K562 (cell line): ENCODE results near the gene NR0B2. TPM values are rescaled to one million over a fixed set of nuclear protein-coding genes. Genes with fewer than 3 reads are reported as not detected.

ENCODE experiments used
- ASH1L ChIP-seq: fragments of 450-650 bp; IDR thresholded peaks from 2 replicates; pipeline ENCODE4 v1.6.1; 2018; ENCODE audit warnings: borderline replicate concordance, mild to moderate bottlenecking, low read depth; ENCODE audit not compliant: partially characterized antibody
- BDP1 ChIP-seq: IDR thresholded peaks from 3 replicates; pipeline ENCODE4 v1.6.1; 2011; ENCODE audit not compliant: insufficient read length, insufficient read depth
- CHD2 ChIP-seq: IDR thresholded peaks from 2 replicates; pipeline ENCODE4 v1.6.1; 2011; ENCODE audit warnings: low read depth, low read length
- ELF4 ChIP-seq: fragments of 450-650 bp; formaldehyde crosslinking; IDR thresholded peaks from 2 replicates; pipeline ENCODE4 v1.4.0; 2022; ENCODE audit warnings: missing genetic modification characterization
- MCM5 ChIP-seq: fragments of 450-650 bp; IDR thresholded peaks from 2 replicates; pipeline ENCODE4 v1.6.1; 2016; ENCODE audit warnings: low read depth
- NFE2L1 ChIP-seq: fragments of 450-650 bp; IDR thresholded peaks from 2 replicates; pipeline ENCODE4 v1.6.1; 2016; ENCODE audit warnings: missing genetic modification characterization, low read depth, mild to moderate bottlenecking, missing compliant biosample characterization, moderate library complexity, borderline replicate concordance
- RUNX1 ChIP-seq: sonication (generic); IDR thresholded peaks from 2 replicates; pipeline ENCODE4 v1.6.1; 2016; ENCODE audit warnings: antibody characterized with exemption, low read depth
- SIX5 ChIP-seq, 2 experiments: IDR thresholded peaks; 2 replicates each; pipeline ENCODE4 v1.6.1; 2011; ENCODE audit warnings: low read length in 2 of 2, borderline replicate concordance in 1 of 2, low read depth in 1 of 2, mild to moderate bottlenecking in 1 of 2, moderate library complexity in 1 of 2; ENCODE audit not compliant: insufficient read depth in 1 of 2
- SMARCE1 ChIP-seq: fragments of 450-650 bp; IDR thresholded peaks from 2 replicates; pipeline ENCODE4 v1.7.1; 2016; ENCODE audit warnings: mild to moderate bottlenecking
- ZBTB1 ChIP-seq: sonication (generic); formaldehyde crosslinking; IDR thresholded peaks from 2 replicates; pipeline ENCODE4 v1.8.1; 2023; ENCODE audit warnings: missing genetic modification reagents, low read depth, mild to moderate bottlenecking, borderline replicate concordance
- ZFP30 ChIP-seq: fragments of 250-450 bp; sonication (Bioruptor Pico); IDR thresholded peaks from 2 replicates; pipeline ENCODE4 v1.8.0; 2022; ENCODE audit warnings: moderate library complexity, mild to moderate bottlenecking, inconsistent platforms, borderline replicate concordance
- polyA plus RNA-seq, 8 experiments: library from polyadenylated mRNA; depleted of rRNA in 4 of 8; stranded (reverse) in 5 of 8; unstranded in 3 of 8; fragments of >200 nt; fragmentation: Nextera tagmentation in 2 of 8; fragmentation: Illumina TruSeq in 1 of 8; extraction: Ambion mirVana in 2 of 8; extraction: Trizol in 1 of 8; gene quantifications; 2 replicates each; pipeline versions ENCODE4 v1.2.1 to v1.2.3, GENCODE V29; 2011 to 2014; ENCODE audit warnings: inconsistent platforms in 1 of 8, missing spikeins in 1 of 8
- total RNA-seq, 7 experiments: library from RNA; depleted of rRNA in 6 of 7; stranded (reverse); fragments of >200 nt in 6 of 7; fragmentation: Illumina TruSeq in 2 of 7; extraction: Trizol in 2 of 7; gene quantifications; 2 replicates each; pipeline versions ENCODE4 v1.2.1 to v1.2.3, GENCODE V29; 2011 to 2021; ENCODE audit warnings: low replicate concordance in 1 of 7
- TF ChIP-seq, protein P1 (sequence below), 3 experiments: fragments of 200-800 bp in 1 of 3; sonication (Bioruptor generic) in 1 of 3; sonication (generic) in 1 of 3; formaldehyde crosslinking in 1 of 3; IDR thresholded peaks; 2 replicates each; pipeline versions ENCODE4 v1.6.1 to v1.8.0; 2016 to 2022; ENCODE audit warnings: mild to moderate bottlenecking in 2 of 3, missing compliant biosample characterization in 2 of 3, missing genetic modification characterization in 2 of 3, missing genetic modification reagents in 1 of 3
- TF ChIP-seq, protein P2 (sequence below): sonication (generic); formaldehyde crosslinking; IDR thresholded peaks from 2 replicates; pipeline ENCODE4 v1.8.0; 2022; ENCODE audit warnings: mild to moderate bottlenecking, low read depth, missing genetic modification reagents
- TF ChIP-seq, protein P3 (sequence below): fragments of 150-350 bp; conservative IDR thresholded peaks from 2 replicates; pipeline ENCODE4 v1.6.1; 2014; ENCODE audit warnings: low read length
- TF ChIP-seq, protein P4 (sequence below), 2 experiments: IDR thresholded peaks in 1 of 2; conservative IDR thresholded peaks in 1 of 2; 2 replicates each; pipeline ENCODE4 v1.6.1; 2016; ENCODE audit warnings: low read depth in 2 of 2, mild to moderate bottlenecking in 1 of 2, missing compliant biosample characterization in 1 of 2, missing genetic modification characterization in 1 of 2, moderate library complexity in 1 of 2

The NR0B2 gene
- total and polyA plus RNA-seq, 9 of the 15 experiments (the other 6 are each of a cell fraction or from before 2014, with no cell fraction given), result not detected

DNA sequence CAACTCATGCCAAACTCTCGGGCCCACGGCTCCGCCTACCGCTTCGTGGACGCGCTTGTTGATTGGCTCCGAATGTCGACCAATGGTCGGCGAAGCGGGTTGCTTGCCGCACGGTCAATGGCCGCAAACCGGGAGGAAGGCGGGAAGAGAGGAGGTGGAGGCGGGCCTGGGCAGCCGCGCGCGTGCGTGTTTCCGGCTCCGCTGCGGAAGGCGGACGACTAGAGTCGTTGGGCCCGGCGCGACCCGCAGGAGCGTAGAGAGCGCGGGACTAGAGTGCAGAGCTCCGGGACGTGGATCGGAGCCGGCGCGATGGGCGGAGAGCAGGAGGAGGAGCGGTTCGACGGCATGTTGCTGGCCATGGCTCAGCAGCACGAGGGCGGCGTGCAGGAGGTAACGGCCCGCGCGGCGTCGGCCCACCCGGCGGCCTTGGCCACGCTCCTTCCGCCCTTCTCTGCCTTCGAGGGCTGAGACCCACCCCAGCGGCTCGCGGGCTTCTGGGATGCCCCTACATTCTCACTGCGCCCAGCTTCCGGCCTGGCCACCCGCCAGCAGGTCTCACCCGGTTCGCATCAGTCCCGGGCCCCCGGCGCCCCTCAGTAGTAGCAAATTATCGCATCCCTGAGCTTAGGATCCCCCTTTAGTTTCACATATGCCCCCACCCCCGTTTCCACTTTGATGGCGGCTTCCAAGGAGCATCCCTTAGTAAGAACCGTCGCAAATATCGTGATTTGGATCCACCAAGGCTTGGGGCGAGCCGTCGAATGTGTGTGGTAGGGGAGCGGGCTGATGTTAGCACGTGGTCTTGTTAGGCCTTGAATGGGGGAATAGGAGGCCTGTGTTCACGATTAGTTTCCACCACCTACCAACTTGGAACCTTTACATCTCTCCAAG is 8.0 kb upstream of the NR0B2 start, which contains the start of gene NUDC (continued):
- TF ChIP-seq, protein P1, sequence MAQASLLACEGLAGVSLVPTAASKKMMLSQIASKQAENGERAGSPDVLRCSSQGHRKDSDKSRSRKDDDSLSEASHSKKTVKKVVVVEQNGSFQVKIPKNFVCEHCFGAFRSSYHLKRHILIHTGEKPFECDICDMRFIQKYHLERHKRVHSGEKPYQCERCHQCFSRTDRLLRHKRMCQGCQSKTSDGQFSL (CRISPR knock-in tag; IDR thresholded peaks at IDR 0.05), result peak; percentile 73; the same call in 1 of the 2 replicates
- TF ChIP-seq, protein P1 (tag; IDR thresholded peaks at IDR 0.05), result no peak; a peak in 1 of 4 replicates
- TF ChIP-seq, protein P2, sequence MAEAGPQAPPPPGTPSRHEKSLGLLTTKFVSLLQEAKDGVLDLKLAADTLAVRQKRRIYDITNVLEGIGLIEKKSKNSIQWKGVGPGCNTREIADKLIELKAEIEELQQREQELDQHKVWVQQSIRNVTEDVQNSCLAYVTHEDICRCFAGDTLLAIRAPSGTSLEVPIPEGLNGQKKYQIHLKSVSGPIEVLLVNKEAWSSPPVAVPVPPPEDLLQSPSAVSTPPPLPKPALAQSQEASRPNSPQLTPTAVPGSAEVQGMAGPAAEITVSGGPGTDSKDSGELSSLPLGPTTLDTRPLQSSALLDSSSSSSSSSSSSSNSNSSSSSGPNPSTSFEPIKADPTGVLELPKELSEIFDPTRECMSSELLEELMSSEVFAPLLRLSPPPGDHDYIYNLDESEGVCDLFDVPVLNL (CRISPR knock-in tag), result peak; percentile 90
- no peak for TF ChIP-seq RUNX1
- TF ChIP-seq, protein P3, sequence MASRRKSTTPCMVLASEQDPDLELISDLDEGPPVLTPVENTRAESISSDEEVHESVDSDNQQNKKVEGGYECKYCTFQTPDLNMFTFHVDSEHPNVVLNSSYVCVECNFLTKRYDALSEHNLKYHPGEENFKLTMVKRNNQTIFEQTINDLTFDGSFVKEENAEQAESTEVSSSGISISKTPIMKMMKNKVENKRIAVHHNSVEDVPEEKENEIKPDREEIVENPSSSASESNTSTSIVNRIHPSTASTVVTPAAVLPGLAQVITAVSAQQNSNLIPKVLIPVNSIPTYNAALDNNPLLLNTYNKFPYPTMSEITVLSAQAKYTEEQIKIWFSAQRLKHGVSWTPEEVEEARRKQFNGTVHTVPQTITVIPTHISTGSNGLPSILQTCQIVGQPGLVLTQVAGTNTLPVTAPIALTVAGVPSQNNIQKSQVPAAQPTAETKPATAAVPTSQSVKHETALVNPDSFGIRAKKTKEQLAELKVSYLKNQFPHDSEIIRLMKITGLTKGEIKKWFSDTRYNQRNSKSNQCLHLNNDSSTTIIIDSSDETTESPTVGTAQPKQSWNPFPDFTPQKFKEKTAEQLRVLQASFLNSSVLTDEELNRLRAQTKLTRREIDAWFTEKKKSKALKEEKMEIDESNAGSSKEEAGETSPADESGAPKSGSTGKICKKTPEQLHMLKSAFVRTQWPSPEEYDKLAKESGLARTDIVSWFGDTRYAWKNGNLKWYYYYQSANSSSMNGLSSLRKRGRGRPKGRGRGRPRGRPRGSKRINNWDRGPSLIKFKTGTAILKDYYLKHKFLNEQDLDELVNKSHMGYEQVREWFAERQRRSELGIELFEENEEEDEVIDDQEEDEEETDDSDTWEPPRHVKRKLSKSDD, result no peak
- peak; percentile 22; the same call in 1 of the 2 replicates for TF ChIP-seq ZBTB1 (CRISPR knock-in tag)
- TF ChIP-seq SIX5 (IDR thresholded peaks at IDR 0.05; ENCODE audit: borderline replicate concordance in 1 of 2, insufficient read depth in 1 of 2, low read depth in 1 of 2, low read length in 2 of 2), result no peak
- peak; percentile 68 for TF ChIP-seq CHD2
- TF ChIP-seq, protein P4, sequence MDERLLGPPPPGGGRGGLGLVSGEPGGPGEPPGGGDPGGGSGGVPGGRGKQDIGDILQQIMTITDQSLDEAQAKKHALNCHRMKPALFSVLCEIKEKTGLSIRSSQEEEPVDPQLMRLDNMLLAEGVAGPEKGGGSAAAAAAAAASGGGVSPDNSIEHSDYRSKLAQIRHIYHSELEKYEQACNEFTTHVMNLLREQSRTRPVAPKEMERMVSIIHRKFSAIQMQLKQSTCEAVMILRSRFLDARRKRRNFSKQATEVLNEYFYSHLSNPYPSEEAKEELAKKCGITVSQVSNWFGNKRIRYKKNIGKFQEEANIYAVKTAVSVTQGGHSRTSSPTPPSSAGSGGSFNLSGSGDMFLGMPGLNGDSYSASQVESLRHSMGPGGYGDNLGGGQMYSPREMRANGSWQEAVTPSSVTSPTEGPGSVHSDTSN (CRISPR knock-in tag; IDR thresholded peaks at IDR 0.05; ENCODE audit: low read depth), result no peak
- TF ChIP-seq, protein P4 (tag; conservative IDR thresholded peaks at IDR 0.05; ENCODE audit: low read depth), result peak; percentile 78
- no peak for TF ChIP-seq SMARCE1
- TF ChIP-seq MCM5, result no peak
- TF ChIP-seq ELF4 (CRISPR knock-in tag), result 0 out of 2 replicates have a peak, but pooled peaks have one; percentile 10
- TF ChIP-seq NFE2L1 (tag), result no peak
- no peak for TF ChIP-seq ZFP30 (CRISPR knock-in tag)
- TF ChIP-seq BDP1, result no peak
- peak; percentile 70 for TF ChIP-seq ASH1L
